Colonic mucosa (tissue), 4 donors: Measurements from ENCODE around the gene UNG. TPM values are rescaled to one million over a fixed set of nuclear protein-coding genes. Genes with fewer than 3 reads are reported as not detected.

Experiments
- DNase-seq: peaks from one replicate; pipeline ENCODE4 v3.0.0-alpha.2; 2020
- H3K27ac ChIP-seq: fragments of 200-600 bp; one replicate; pipeline ENCODE4 v1.8.0; 2021
- H3K27me3 ChIP-seq: fragments of 200-600 bp; one replicate; pipeline ENCODE4 v1.8.0; 2021
- H3K36me3 ChIP-seq: fragments of 200-600 bp; one replicate; pipeline ENCODE4 v1.8.0; 2021
- H3K4me1 ChIP-seq: fragments of 200-600 bp; one replicate; pipeline ENCODE4 v1.8.0; 2021; ENCODE audit warnings: mild to moderate bottlenecking
- H3K4me3 ChIP-seq: fragments of 200-600 bp; one replicate; pipeline ENCODE4 v1.8.0; 2021
- H3K9ac ChIP-seq, 2 donors: one replicate each; pipeline ENCODE4 v1.7.0; 2013; ENCODE audit warnings: control low read depth in 2 of 2, low read depth in 2 of 2, low read length in 2 of 2
- H3K9me3 ChIP-seq: fragments of 200-600 bp; one replicate; pipeline ENCODE4 v1.8.0; 2021
- intact Hi-C: fragments of 100-400 bp; cut with DNase I; formaldehyde crosslinking; loops from one replicate; pipeline ENCODE4 v1.14.1; 2022
- total RNA-seq, 2 donors: library from RNA; stranded (reverse); fragmentation: NEBNext Ultra II Directional in 1 of 2; extraction: Animal tissue kit (Norgen Biotek cat#: 25700) in 1 of 2; gene quantifications; one replicate each; pipeline ENCODE4 v1.2.1, GENCODE V29; 2021
- TF ChIP-seq, protein P1 (sequence below): fragments of 200-600 bp; IDR thresholded peaks from one replicate; pipeline ENCODE4 v1.8.0; 2022; ENCODE audit warnings: antibody characterized with exemption, mild to moderate bottlenecking
- donor health status: healthy.
- donor health status: DM: no; HTN: no; CAD: no.
- donor health status: DM: no; HTN: no; CAD: no.

The UNG gene
- total RNA-seq, 2 donors from 2014 or later = 48.7 to 68.3 TPM

DNA sequence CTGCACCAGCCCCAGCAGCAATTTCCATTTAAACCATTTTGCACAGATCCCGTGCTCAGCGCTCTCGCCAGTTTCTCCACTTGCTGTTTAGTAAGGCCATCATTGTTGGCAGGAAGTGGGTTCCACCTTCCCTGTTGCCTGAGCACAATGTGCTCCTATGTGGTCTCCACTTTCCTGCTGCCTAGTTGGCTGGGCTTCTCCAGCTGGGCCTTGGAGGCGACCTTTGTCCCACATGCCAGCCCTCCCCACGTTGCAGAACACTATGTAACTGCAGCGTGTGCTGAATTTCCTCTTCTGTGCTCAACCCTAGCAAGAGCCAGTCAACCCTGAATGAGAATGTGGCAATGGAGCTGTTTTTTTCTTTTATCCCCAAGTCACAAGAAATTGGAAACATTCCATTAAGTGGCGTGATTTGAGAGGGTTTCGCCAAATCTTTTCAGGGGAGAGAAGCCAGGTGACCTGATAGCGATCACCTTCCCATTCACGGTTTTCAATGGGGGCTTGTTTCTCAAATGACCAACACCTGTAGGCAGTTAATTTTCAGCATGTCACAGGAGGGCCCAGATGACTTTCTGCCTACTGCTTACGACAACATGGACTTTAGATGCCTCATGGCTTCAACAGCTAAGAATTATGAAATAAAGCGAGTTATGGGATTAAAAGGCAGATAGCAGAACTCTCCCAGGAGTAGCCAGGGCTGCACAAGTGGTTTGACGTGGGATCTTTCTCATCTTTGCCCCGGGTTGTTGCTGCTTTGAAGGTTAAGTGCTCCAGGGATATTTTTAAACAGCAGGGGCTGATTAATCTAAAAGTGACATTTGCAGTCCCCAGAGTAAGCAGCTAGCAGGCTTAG lies 18.6 kb downstream of the UNG start, which contains the start of gene ACACB:
Gene ACACB (plus strand): TSS at position 830 of the 853 bp plus-strand sequence. CDS start 22,819 bp downstream, outside the sequence.
- Histone ChIP-seq H3K4me1 (peaks cover 9% of the 10 kb centered on the region), H3K27me3 (no peaks in the 10 kb centered on the region), H3K27ac (peak within 1 kb of the TSS; percentile 34), H3K9ac (peak within 1 kb of the TSS; percentile 15 to 35), H3K4me3 (no peak within 1 kb of the TSS), H3K9me3 (no peaks in the 10 kb centered on the region), H3K36me3 (no peaks in the 10 kb centered on the region)
- TF ChIP-seq, protein P1, sequence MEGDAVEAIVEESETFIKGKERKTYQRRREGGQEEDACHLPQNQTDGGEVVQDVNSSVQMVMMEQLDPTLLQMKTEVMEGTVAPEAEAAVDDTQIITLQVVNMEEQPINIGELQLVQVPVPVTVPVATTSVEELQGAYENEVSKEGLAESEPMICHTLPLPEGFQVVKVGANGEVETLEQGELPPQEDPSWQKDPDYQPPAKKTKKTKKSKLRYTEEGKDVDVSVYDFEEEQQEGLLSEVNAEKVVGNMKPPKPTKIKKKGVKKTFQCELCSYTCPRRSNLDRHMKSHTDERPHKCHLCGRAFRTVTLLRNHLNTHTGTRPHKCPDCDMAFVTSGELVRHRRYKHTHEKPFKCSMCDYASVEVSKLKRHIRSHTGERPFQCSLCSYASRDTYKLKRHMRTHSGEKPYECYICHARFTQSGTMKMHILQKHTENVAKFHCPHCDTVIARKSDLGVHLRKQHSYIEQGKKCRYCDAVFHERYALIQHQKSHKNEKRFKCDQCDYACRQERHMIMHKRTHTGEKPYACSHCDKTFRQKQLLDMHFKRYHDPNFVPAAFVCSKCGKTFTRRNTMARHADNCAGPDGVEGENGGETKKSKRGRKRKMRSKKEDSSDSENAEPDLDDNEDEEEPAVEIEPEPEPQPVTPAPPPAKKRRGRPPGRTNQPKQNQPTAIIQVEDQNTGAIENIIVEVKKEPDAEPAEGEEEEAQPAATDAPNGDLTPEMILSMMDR = no peak
- intact Hi-C loops = loop anchor here (10.0 kb wide), 1 partner anchor 149 kb away; no protein-coding TSS in a partner anchor
- DNase-seq = peak; percentile 74

DNA sequence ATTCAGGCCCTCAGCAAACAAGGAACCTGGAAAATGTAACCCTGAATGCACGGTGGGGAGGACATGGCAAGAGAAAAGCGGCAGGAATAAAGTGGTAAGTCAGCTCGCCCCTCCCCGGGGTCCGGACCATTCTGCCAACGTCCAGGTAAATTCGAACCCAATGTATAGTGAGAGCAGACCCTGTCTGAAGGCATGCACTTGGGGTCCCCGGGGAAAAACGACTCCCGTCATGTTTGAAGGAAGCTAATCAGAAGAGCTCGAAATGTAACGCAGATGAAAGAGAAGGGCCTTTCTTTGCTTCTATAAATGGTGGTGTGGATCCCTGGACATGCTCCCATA lies 19.2 kb downstream of the UNG start:
- intact Hi-C loops = loop anchor here (10.0 kb wide), 1 partner anchor 148 kb away; no protein-coding TSS in a partner anchor

DNA sequence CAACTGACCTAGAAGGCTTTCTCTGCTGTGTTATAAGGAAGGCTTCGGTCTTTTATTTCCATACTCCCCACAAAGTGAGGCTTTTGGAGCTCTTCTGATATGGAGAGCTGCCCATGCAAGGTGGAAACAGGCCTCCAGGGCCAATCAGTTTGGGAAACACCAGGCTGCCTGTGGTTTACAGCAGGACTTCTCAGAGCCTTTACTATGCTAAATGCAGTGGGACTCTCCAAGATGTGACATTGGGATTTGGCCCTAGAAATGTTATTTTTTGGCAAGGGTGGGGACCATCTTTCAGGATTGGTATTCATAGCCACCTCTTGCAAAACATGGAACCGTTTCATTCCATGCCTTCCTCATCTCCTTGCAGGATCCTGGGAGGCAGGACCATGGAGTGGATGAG lies 22.7 kb downstream of the UNG start:
- H3K36me3 ChIP-seq = no peaks in the 10 kb centered on the region
- H3K27ac ChIP-seq = no peak overlapping the region
- H3K9me3 ChIP-seq = no peaks in the 10 kb centered on the region
- no peak overlapping the region for H3K4me3 ChIP-seq
- H3K4me1 ChIP-seq = peaks cover 9% of the 10 kb centered on the region
- H3K9ac ChIP-seq = no peak overlapping the region
- no peaks in the 10 kb centered on the region for H3K27me3 ChIP-seq
- no peak for DNase-seq
- TF ChIP-seq, protein P1 = no peak
- intact Hi-C loops = no loop called here

More for the DNA sequence above, 19.2 kb downstream of the UNG start:
- Histone ChIP-seq H3K27me3 (no peaks in the 10 kb centered on the region), H3K27ac (no peak overlapping the region), H3K4me3 (no peak overlapping the region), H3K9ac (peak overlapping the region; percentile 15 to 35), H3K4me1 (peaks cover 9% of the 10 kb centered on the region), H3K9me3 (no peaks in the 10 kb centered on the region), H3K36me3 (no peaks in the 10 kb centered on the region)
- no peak for DNase-seq
- TF ChIP-seq, protein P1 = no peak

DNA sequence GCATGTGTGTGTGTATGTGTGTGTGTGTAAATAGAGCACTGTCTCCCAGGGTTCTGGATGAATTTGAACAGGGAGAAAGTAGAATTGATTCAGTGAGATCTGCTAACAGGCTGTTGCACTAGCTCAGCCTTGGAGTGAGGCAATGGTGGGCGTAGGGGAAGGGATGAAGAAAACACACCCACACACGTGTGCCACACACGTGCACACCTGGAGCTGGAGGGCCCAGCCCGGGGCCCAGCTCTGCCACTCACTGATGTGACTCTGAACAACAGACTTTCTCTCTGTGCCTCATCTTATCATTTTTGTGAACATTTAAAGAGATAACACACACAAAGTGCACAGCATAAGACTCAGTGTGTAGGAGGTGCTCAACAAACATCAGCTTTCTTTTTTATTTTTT lies 23.2 kb downstream of the UNG start:
- peaks cover 6% of the 10 kb centered on the region for H3K4me1 ChIP-seq
- no peak overlapping the region for H3K27ac ChIP-seq
- no peak overlapping the region for H3K4me3 ChIP-seq
- H3K36me3 ChIP-seq = no peaks in the 10 kb centered on the region
- no peak overlapping the region for H3K9ac ChIP-seq
- no peaks in the 10 kb centered on the region for H3K27me3 ChIP-seq
- DNase-seq = no peak
- TF ChIP-seq, protein P1 = no peak
- intact Hi-C loops = no loop called here
- no peaks in the 10 kb centered on the region for H3K9me3 ChIP-seq

DNA sequence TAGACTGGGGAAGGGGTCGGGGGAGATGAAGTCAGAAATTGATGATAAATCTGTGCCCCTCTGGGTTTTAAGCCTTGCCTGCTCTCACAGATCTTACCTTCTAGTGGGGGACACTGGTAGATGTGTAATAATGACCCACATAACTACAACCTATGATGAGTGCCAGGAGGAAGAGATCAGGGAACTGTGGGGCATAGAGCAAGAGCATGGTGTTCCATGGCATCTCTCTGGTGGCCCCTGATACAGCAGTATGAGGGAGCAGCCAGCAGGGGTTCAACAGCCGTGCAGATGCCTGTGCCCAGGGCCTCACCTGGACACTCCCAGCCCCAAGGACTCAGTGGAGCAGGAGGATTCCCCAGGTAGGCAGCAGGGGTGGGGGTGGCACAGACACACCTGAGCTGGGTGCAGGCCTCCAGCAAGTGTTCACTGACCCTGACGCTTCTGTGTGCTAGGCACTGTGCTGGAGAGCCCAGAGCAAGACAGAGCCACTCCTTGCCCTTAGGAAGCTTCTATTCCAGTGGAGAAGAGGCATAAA lies 24.0 kb downstream of the UNG start:
- Histone ChIP-seq H3K4me1 (no peaks in the 10 kb centered on the region), H3K27ac (no peak overlapping the region), H3K9ac (no peak overlapping the region), H3K4me3 (no peak overlapping the region), H3K27me3 (no peaks in the 10 kb centered on the region), H3K9me3 (no peaks in the 10 kb centered on the region), H3K36me3 (no peaks in the 10 kb centered on the region)
- TF ChIP-seq, protein P1 = no peak
- intact Hi-C loops = no loop called here
- no peak for DNase-seq
